ENCODE results near the gene PAK4.

The PAK4 gene
- total RNA-seq = 6.4 to 18.8 (median 13.2) reads per million in 9 experiments

GRCh38 chr19:39125554-39126311 lies at the start of gene PAK4:
TSS of gene PAK4 (plus strand) at chr19:39125786. CDS start at chr19:39169554, 43,768 bp downstream.
- peaks cover 20% of the 10 kb centered on the region for H3K36me3 Mint-ChIP-seq (ENCODE audit: insufficient read depth)
- H3K4me3 Mint-ChIP-seq = peak within 1 kb of the TSS; percentile 87 to 93
- H3K4me1 Mint-ChIP-seq (ENCODE audit: low read depth in 2 of 2) = peaks cover 39 to 46% of the 10 kb centered on the region in 2 donors

GRCh38 chr19:39077323-39077722 lies 48.3 kb upstream of the PAK4 start:
- H3K9me3 Mint-ChIP-seq = no peaks in the 10 kb centered on the region
- H3K4me3 Mint-ChIP-seq = no peak overlapping the region
- DNase-seq (no peak), ATAC-seq (replicated peaks) (no peak)
- peaks cover 7 to 13% of the 10 kb centered on the region in 2 donors for H3K27me3 Mint-ChIP-seq
- H3K4me1 Mint-ChIP-seq (ENCODE audit: low read depth in 2 of 2) = peaks cover 14 to 19% of the 10 kb centered on the region in 2 donors
- H3K27ac Mint-ChIP-seq = no peak overlapping the region
- H3K36me3 Mint-ChIP-seq (ENCODE audit: insufficient read depth) = peaks cover 7% of the 10 kb centered on the region

More at GRCh38 chr19:39125554-39126311, at the start of gene PAK4:
- Mint-ChIP-seq H3K27me3 (peaks cover 0 to 5% of the 10 kb centered on the region in 2 donors), H3K9me3 (no peaks in the 10 kb centered on the region), H3K27ac (peak within 1 kb of the TSS; percentile 94 to 98)
- ATAC-seq (replicated peaks) = peak; percentile 98
- DNase-seq = peak; percentile 96 to 98 (median 96)

- DNase-seq (no peak), ATAC-seq (replicated peaks) (no peak)
- peaks cover 17 to 24% of the 10 kb centered on the region in 2 donors for H3K27me3 Mint-ChIP-seq
- no peak overlapping the region for H3K4me3 Mint-ChIP-seq
- peaks cover 6% of the 10 kb centered on the region for H3K36me3 Mint-ChIP-seq (ENCODE audit: insufficient read depth)
- no peak overlapping the region for H3K27ac Mint-ChIP-seq
- H3K9me3 Mint-ChIP-seq = no peaks in the 10 kb centered on the region
- peaks cover 19 to 26% of the 10 kb centered on the region in 2 donors for H3K4me1 Mint-ChIP-seq (ENCODE audit: low read depth in 2 of 2)
Observed at GRCh38 chr19:39078436-39079200, 47.0 kb upstream of the PAK4 start.

GRCh38 chr19:39080431-39080830 lies 45.2 kb upstream of the PAK4 start:
- no peak for DNase-seq
- Mint-ChIP-seq H3K27me3 (peaks cover 27 to 30% of the 10 kb centered on the region in 2 donors), H3K9me3 (no peaks in the 10 kb centered on the region), H3K4me3 (no peak overlapping the region), H3K27ac (no peak overlapping the region), H3K4me1 (ENCODE audit: low read depth in 2 of 2) (peaks cover 20 to 26% of the 10 kb centered on the region in 2 donors), H3K36me3 (ENCODE audit: insufficient read depth) (peaks cover 3% of the 10 kb centered on the region)
- no peak for ATAC-seq (replicated peaks)

GRCh38 chr19:39082167-39082566 lies 43.4 kb upstream of the PAK4 start:
- no peak overlapping the region for H3K27ac Mint-ChIP-seq
- no peak for ATAC-seq (replicated peaks)
- no peak for DNase-seq
- no peak overlapping the region for H3K4me3 Mint-ChIP-seq
- H3K9me3 Mint-ChIP-seq = no peaks in the 10 kb centered on the region
- H3K27me3 Mint-ChIP-seq = peaks cover 19 to 33% of the 10 kb centered on the region in 2 donors
- H3K4me1 Mint-ChIP-seq (ENCODE audit: low read depth in 2 of 2) = peaks cover 17 to 18% of the 10 kb centered on the region in 2 donors
- H3K36me3 Mint-ChIP-seq (ENCODE audit: insufficient read depth) = peaks cover 2% of the 10 kb centered on the region

GRCh38 chr19:39082745-39083598 lies 42.6 kb upstream of the PAK4 start:
- Mint-ChIP-seq H3K4me1 (ENCODE audit: low read depth in 2 of 2) (peaks cover 17 to 18% of the 10 kb centered on the region in 2 donors), H3K27ac (peak overlapping the region; percentile 79 to 94), H3K4me3 (peak overlapping the region; percentile 87 to 88), H3K27me3 (peaks cover 19 to 33% of the 10 kb centered on the region in 2 donors), H3K36me3 (ENCODE audit: insufficient read depth) (no peaks in the 10 kb centered on the region), H3K9me3 (no peaks in the 10 kb centered on the region)
- ATAC-seq (replicated peaks) (peak; percentile 6), DNase-seq (peak in 1 of 3 experiments; percentile 6)

- Mint-ChIP-seq H3K36me3 (ENCODE audit: insufficient read depth) (no peaks in the 10 kb centered on the region), H3K4me3 (peak overlapping the region; percentile 87 to 88), H3K9me3 (no peaks in the 10 kb centered on the region), H3K4me1 (ENCODE audit: low read depth in 2 of 2) (peaks cover 17 to 18% of the 10 kb centered on the region in 2 donors), H3K27ac (peak overlapping the region; percentile 79 to 94), H3K27me3 (peaks cover 19 to 33% of the 10 kb centered on the region in 2 donors)
- peak; percentile 56 for ATAC-seq (replicated peaks)
- no peak for DNase-seq
Observed at GRCh38 chr19:39083599-39083982, 42.0 kb upstream of the PAK4 start.

- H3K9me3 Mint-ChIP-seq = no peaks in the 10 kb centered on the region
- DNase-seq = peak; percentile 9 to 18 (median 15)
- peaks cover 19 to 33% of the 10 kb centered on the region in 2 donors for H3K27me3 Mint-ChIP-seq
- peak; percentile 79 for ATAC-seq (replicated peaks)
- H3K27ac Mint-ChIP-seq = peak within 1 kb of the TSS; percentile 89 to 94
- no peaks in the 10 kb centered on the region for H3K36me3 Mint-ChIP-seq (ENCODE audit: insufficient read depth)
- H3K4me3 Mint-ChIP-seq = peak within 1 kb of the TSS; percentile 87 to 88
- peaks cover 17 to 18% of the 10 kb centered on the region in 2 donors for H3K4me1 Mint-ChIP-seq (ENCODE audit: low read depth in 2 of 2)
Observed at GRCh38 chr19:39083983-39084731, 41.4 kb upstream of the PAK4 start, which contains the start of gene ACP7. TSS of gene ACP7 (plus strand) at chr19:39084368. CDS start at chr19:39085270, 902 bp downstream.

GRCh38 chr19:39084732-39085080 lies 40.9 kb upstream of the PAK4 start:
- H3K9me3 Mint-ChIP-seq = no peaks in the 10 kb centered on the region
- H3K4me1 Mint-ChIP-seq (ENCODE audit: low read depth in 2 of 2) = peaks cover 17 to 18% of the 10 kb centered on the region in 2 donors
- peak overlapping the region; percentile 89 to 94 for H3K27ac Mint-ChIP-seq

GRCh38 chr19:39085392-39085791 lies 40.2 kb upstream of the PAK4 start:
- DNase-seq (no peak), ATAC-seq (replicated peaks) (no peak)
- Mint-ChIP-seq H3K27ac (peak overlapping the region; percentile 87 to 89), H3K9me3 (no peaks in the 10 kb centered on the region), H3K27me3 (peaks cover 19 to 33% of the 10 kb centered on the region in 2 donors), H3K4me1 (ENCODE audit: low read depth in 2 of 2) (peaks cover 17 to 18% of the 10 kb centered on the region in 2 donors), H3K36me3 (ENCODE audit: insufficient read depth) (no peaks in the 10 kb centered on the region), H3K4me3 (peak overlapping the region; percentile 87 to 88)

More at GRCh38 chr19:39084732-39085080, 40.9 kb upstream of the PAK4 start:
- peak overlapping the region; percentile 87 to 88 for H3K4me3 Mint-ChIP-seq
- peaks cover 19 to 33% of the 10 kb centered on the region in 2 donors for H3K27me3 Mint-ChIP-seq
- DNase-seq (no peak), ATAC-seq (replicated peaks) (no peak)
- H3K36me3 Mint-ChIP-seq (ENCODE audit: insufficient read depth) = no peaks in the 10 kb centered on the region

- Mint-ChIP-seq H3K27me3 (peaks cover 16 to 27% of the 10 kb centered on the region in 2 donors), H3K9me3 (no peaks in the 10 kb centered on the region), H3K27ac (no peak overlapping the region), H3K36me3 (ENCODE audit: insufficient read depth) (no peaks in the 10 kb centered on the region), H3K4me3 (no peak overlapping the region), H3K4me1 (ENCODE audit: low read depth in 2 of 2) (peaks cover 14 to 15% of the 10 kb centered on the region in 2 donors)
- DNase-seq = no peak
- ATAC-seq (replicated peaks) = no peak
Observed at GRCh38 chr19:39086386-39086785, 39.2 kb upstream of the PAK4 start.
